HG02798 (cell line): ENCODE measurements around the gene ETV3.

Experiments used
- ATAC-seq: cut with Tn5 transposase; IDR thresholded peaks from one replicate; pipeline ENCODE4 v1.9.1; 2021; ENCODE audit warnings: mild to moderate bottlenecking; ENCODE audit not compliant: unreplicated experiment, poor library complexity

ETV3 gene

DNA sequence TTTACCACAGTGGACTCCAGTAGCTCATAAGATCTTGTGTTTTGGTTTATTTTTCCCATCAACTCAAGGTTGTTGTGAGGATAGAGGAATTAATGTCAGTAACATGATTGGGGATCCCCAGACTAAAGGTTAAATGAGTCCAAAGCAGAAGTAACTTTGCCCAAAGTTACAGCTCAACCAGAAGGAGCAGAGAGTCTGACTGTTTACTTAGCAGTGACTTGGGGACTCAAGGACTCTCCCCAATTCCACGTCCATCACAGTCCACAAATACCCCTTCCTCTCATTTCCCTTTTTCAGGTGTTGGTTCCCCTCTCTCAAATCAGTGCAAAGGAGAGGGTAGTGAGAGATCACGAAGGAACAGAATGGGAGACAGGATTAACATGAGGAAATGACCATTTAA lies 4.0 kb upstream of the ETV3 start:
- ATAC-seq: no peak

DNA sequence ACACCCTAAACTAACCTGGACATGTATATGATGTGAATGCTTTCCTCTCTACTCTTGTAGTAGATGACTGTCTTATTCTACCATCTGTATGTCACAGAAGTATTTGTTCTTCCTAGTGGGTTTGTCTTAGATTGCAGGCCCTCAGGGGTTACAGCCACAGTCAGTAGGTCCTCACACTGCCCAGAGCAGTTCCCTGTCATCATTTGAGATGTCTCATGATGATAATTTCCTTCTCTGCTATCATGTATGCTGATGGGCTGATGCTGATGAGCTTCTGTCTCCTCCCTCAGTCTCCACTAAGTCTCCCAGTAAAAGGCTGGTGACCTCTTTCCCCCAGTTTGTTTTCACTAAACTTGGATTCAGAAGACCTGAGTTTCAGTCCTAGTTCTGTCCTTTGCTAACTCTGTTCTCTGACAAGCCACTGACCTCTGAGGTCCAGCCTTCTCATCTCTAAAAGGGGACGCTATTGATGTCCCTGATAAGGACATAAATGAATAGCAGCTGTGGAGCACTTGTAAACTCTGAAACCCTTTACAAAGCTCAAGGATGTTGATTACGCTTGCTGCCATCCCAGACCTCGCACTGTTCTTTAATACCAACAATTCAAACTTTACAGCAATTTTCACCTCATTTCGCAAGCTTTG lies 3.1 kb upstream of the ETV3 start:
- ATAC-seq: no peak

DNA sequence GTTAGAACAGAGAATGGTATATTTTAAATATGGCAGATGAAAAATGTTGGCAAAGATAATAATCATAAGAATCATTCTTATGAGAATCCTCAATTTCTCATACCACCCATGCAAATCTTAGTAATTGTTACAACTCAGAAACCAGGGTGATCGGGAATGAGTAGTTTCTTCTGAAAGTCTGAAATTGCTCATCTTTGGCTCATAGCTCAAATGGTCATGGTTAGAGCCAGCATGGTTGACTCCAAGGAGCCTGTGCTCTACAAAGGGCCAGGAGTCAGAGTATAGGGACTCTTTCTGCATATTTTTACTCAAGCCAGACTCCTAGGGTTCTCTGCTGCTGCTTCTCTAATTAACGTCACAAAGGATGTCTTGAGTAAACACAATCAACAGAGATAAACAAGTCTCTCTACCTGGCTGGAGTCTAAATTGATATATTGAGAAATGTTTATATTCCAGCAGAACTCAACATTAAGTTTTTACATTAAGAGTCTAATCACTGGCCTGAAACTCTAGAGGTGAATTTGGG lies 1.9 kb upstream of the ETV3 start:
- ATAC-seq: no peak

DNA sequence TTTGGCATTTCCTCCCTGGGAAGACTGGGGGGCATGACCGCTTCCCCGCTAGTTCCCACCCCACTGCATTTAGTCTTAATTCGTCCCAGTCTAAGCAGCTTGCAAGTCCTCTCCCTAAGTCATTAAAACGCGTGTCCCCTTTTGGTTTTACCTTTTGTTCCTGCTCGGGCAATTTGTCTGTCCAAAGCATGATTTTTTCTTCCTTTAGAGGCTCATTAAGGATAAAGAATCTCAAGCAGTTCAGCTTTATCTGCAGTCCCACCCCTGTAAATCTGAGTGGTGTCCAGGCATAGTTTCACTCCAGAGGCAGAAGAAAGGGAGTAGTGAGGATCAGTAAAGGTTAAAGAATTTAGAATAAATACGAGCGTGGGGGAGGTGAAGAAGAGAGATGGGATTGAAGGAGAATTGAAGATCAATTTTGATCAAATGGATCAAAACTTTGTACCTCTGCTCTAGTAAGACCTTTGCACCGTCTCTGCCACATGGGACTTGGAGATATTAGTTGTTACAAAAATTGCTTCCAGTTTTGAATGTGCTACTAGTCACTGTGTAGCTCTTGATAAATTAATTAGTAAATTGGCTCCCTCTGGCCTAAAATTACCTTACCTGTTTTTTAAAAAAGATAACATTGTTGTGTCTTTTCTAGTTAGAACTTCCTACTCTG lies 989 bp upstream of the ETV3 start:
- ATAC-seq: no peak

DNA sequence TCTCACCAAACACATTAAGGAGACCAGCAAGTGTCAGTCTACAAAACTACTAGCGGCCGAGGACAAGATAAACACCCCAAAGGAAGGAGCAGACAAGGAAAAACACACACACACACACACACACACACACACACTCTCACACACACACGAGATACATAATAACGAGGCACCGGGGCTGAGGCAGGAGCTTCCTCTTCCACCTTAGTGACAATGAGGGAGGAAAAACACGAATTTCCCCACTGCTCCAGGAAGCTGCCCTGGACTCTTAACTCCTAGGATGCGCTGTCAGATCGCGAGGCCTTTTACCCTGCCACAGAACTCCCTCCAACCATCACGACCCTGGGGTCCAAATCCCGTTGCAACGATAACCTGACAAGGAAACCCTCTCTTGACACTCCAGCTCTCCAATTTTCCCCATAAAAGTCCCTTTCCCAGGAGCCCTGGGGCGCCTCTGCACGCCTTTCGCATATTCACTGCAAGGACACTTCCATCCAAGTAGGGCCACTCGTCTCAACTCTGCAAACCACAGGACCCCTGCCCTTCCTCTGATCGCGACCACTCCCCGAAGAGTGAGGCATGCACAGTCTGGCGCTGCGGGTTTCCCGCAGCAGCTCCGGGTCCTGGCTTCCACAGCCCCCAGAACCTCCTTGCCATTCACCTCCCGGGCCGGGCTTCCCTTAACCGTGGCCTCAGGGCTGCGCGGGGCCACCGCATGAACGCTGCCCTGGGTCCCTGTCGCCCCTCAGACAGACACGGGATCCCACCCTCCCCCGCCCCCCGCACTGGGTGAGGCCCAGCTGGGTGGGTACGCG lies 581 bp downstream of the ETV3 start:
- ATAC-seq: peak; percentile 4

DNA sequence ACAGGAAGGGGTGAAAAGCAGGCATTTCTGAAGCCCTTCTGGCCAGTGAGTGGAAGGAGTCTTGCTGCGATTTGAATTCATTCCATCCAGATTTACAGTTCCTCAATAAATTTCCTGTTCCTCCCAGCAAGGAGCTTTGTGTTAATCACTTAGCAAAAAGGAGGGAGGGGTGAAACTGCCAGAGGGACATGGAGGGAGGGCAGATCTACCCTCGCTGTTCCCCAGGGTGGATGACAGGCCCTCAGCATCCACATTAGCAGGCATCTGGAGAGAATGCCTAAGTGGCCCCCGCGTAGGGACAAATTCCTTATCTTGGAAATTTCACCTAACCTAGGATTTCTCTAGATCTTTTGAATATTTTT lies 1.2 kb downstream of the ETV3 start:
- ATAC-seq: no peak

DNA sequence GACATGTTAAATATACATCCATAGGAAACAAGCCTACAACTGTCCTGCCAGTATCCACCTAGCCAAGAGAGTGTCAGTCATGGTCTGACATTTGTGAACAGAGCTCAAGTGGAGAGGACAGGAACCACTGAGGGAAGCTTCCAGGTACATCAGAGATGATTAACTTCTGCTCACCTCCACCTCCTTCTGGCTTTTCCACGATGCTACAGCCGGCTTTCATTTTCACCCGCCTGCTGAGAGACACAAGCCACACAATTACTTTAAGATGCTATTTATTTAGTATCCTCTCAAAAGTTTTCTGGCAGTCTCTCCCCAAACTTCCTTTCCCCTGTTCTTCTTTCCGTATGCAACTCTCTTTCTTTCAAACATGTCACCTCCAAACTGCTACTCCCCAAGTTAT lies 2.1 kb downstream of the ETV3 start:
- no peak for ATAC-seq

DNA sequence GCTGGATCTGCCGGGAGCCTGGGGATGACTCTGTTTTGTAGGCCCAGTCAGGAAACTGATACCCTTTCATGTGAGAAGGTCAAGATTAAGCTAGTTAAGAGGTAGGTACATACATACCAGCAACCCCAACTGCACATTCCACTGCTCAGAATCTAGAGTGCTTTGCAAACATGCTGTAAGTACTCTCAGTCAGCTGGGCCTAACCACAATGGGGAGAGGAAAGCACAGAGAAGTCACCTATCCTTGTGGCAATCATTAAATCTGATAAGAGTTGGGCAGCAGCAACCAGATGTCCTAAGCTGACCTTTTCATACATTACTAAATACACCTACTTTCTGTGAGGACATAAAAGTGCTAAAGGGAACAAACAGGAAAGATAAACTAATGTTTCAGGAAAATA lies 2.5 kb downstream of the ETV3 start:
- ATAC-seq: no peak

DNA sequence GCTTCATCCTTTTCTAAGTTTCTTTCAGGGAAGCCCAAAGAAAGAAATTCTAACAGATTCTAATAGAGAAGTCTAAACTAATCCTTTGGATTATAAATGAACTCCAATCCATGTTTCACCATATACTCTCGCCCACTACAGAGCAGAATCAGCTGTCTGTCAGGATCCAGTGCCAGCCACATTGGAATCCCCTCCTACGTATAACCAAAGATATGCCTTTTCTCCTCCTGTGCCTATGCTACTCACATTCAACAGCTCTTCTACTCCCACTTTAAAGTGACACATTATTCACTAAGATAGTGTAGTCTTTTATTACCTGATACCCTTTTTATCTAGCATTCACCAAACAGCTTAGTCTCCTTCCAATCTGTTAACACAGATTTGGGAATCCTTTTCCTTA lies 3.1 kb downstream of the ETV3 start:
- no peak for ATAC-seq

DNA sequence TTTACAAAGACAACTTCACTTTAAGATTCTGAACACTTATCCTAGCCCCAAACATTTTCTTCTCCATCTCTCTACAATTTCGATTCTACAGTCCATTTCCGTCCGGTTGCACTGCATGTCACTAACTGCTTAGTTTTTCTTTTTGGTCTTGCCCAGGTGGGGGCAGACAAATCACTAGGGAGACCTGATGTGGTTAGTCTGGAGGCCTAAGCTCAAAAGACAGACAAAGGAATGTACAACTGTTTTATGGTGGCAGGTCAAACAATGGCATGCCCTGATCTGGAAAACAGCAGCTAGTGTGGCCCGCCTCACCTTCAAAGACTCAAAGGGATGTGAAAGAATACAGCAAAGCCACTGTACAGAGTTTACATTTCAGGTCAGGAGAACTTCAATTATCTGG lies 3.8 kb downstream of the ETV3 start:
- no peak for ATAC-seq

DNA sequence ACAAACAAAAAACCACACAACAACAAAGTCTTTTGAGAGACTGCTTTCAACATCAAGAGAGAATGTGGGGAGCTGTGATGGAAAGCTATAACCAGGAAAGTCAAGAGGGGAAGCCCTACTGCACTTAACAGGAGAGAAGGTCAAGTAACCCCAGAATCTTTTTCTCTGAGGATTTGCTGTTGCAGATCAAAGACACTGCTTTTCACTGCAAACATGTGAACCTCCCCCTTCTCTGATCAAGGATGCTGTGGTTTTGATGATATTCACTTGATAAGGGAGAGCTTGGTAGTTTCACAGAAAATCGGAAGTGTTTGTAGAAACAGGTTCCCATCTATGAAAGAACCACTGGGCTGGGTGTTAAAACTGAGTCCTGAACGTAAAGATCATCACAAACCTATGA lies 4.8 kb downstream of the ETV3 start:
- ATAC-seq: no peak

DNA sequence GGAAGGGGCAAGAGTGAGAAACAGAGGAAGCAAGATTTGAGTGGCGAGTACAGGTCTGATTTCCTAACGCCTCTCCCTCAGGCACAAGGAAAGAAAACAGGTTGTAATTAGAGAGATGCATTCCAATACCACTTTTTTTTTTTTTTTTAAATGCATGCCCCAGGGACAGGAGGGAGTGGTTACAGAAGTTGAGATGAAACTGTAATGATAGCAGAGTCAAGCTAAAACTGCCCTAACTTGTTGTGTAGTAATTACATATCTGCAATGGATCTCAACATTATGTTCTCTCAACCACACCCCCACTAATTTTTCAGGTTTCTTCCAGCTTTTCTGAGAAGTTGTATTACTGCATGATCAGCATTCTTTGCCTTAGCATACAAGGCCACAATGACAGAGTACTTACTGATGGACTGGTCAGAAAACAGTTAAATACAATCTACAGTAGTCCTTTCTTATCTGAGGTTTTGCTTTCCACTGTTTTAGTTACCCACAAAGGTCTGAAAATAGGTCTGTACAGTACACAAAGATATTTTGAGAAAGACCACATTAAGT lies 5.5 kb downstream of the ETV3 start:
- no peak for ATAC-seq

DNA sequence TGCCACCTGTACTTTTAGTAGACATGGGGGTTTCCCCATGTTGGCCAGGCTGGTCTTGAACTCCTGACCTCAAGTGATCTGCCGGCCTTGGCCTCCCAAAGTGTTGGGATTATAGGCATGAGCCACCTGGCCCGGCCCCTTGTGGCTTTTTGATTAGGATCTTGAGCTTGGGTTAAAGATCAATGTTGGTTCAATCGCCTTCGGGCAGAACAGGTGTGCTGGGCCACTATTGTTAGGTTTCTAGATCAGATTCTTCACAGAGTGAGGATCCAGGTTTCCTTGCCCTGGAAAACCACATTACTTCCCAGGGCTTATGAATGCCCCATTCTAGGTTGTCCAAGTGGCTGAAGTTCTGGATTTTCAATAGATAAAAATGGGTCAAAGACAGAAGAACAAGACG lies 6.1 kb downstream of the ETV3 start:
- ATAC-seq: no peak

DNA sequence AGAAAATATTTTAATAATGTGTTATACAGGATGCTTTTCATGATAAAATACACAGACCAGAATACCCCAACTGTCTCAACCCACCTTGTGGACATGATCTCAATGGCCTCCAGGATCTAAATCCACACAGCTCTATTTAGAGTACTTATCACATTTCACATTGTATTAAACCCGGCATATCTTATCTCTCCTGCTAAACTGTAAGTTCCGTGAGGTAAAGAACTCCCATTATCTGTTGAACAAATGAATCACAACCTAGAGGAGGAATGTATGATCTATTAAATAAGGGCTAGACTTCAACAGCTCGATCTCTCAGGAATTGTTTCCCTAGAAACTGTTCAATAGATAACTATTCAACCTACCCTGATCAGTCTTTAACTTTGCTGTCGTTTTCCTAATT lies 6.9 kb downstream of the ETV3 start:
- ATAC-seq: no peak

DNA sequence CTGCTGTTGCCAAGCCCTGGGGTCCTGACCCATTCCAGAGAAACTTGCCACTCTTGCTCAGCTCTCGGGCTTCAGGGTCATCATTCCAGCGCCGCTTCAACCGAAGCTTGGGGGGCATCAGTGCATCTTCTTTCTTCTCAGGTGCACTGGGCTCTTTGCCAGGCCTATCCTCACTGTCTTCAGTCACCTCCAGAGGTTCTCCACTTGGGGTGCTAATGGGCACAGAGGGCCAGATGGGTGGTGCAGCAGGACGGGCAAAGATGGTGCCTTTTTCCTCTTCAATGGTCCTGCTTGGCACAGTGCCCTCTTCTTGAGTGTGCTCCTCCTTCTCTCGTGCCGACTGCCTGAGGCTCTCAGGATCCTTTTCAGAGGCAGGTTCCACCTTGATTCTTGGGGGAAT lies 13.3 kb downstream of the ETV3 start:
- no peak for ATAC-seq

DNA sequence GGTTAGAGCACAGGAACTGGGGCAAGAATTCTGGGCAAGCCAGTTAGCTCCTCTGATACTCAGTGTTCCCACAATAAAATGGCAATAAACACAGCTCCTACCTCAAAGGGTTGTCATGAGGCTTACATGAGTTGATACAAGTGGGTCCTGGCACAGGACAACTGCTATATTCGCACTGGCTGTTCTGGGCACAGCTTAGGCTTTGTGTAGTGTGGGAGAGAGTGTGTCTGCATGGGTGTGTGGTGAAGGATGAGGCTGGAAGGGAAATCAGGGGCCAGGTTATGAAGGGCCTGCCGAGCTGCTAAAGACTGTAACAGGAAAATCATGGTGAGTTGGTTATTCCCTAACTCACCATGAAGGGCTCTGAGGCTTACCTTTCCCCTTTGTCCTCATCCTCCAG lies 18.7 kb downstream of the ETV3 start:
- ATAC-seq: no peak

DNA sequence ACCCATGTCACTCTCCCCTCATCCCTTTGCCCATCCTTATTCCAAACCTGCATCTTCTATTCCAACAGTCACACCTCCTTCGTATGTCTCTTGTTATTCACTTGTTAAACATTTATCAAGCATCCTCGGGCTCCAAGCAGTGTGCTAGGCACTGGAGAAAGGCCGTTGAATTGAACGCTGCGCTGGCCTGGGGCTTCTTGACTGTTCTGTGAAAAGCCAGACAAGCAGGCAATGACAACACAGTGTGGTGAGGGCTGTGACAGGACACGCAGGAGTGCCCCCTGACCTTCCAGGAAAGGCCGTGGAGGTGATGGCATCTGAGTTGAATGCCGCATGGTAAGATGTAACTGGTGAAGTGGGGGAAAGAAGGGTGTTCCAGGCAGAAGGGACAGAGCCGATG lies 19.2 kb downstream of the ETV3 start:
- no peak for ATAC-seq

DNA sequence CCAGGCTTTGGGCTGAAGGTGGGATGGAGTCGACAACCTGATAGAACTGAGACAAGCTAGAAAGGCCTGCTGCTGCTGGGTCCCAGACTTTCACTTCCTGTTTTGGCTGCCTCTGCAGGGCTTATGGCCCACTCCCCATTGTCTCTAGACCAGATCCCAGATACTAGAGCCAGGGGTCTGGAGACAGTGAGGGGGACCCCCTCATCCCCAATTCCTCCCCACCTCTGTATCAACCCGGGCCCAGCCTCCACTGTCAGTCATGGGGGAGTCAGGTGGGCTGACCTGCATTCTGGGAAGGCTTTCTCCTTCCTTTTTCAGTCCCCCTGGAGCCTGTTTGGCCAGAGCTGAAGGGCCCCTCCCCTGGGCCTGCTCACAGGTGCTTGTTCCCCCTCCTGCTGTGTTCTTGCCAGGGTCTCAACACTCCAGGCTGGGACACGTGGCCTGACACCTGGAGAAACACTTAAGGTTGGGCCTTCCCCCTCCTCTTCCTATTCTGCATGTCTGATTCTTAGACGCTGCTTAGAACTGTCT lies 20.6 kb downstream of the ETV3 start:
- ATAC-seq: peak; percentile 58

DNA sequence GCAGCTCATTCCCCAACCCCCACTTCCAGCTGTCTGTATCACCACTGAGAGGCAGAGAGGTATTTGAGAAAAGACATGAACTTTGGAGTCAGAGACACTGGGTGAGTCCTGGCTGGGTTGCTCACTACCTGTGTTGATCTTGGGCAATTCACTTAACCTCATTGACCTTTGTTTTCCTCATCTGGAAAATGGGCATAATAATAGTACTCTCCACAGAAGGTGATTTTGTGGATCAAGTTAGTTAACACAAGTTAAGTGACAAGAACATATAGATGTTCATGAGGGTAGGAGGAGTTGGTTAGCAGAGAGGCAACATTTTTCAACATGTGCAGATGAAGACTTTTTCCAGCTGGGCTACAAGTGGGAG lies 21.5 kb downstream of the ETV3 start:
- no peak for ATAC-seq

DNA sequence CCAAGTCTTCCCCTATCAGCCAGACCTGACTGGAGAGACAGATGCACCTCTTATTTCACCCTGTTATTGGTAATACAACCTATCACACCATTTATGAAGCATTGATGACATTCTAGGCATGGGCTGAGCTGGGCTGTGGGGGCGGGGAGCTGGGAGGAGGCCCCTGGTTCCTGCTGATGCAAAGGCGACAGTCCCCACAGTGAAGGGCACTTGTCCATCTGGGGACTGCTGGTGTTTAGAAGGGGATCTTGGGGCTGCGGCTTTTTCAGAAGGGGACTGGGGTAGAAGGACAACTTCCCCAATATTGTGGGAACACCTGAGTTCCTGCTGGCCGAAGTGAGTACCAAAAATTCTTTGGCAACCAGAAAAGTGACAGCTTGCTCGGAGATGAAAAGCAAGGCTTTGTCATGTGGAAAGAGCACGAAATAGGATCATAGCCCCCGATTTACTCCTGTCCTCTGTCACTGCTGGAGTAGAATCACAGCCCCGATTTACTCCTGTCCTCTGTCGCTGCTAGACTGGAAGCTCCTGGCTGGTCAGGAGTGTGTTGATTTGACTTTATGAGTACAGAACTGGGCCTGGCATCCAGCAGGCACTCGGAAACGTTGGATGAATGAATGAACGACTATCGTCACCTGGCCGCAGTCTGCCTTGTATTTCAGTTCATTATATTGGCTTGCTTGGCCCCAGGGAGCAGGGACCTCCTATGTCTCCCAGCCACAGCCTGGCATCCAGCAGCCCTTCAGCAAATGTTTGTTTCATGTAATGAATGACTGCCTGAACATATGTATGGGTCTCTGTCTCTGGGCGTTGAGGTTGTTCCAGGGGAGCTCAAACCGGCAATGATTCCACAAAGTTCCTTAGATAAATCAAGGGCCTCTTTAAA lies 22.1 kb downstream of the ETV3 start:
- no peak for ATAC-seq
